Suppressor macrophage (primary cell): Measurements from ENCODE around the gene STEAP1B.

Experiments
- DNase-seq, 4 experiments: peaks; one replicate each; pipeline ENCODE4 v3.0.0-alpha.2; 2020 to 2022

STEAP1B gene

GRCh38 chr7:22429386-22429785 is 70.6 kb downstream of the STEAP1B start:
- no peak for DNase-seq

GRCh38 chr7:22427855-22428254 is 72.1 kb downstream of the STEAP1B start:
- no peak for DNase-seq

GRCh38 chr7:22427104-22427503 is 72.9 kb downstream of the STEAP1B start:
- no peak for DNase-seq

GRCh38 chr7:22426463-22427094 is 73.4 kb downstream of the STEAP1B start:
- DNase-seq = peak in 3 of 4 experiments; percentile 10 to 16 (median 15)

- no peak for DNase-seq
These were observed 74.6 kb downstream of the STEAP1B start for GRCh38 chr7:22425361-22425760.

GRCh38 chr7:22422831-22423615 is 77.0 kb downstream of the STEAP1B start:
- DNase-seq = no peak

- no peak for DNase-seq
These were observed 78.9 kb downstream of the STEAP1B start for GRCh38 chr7:22420973-22421635.

- DNase-seq = no peak
These were observed 80.0 kb downstream of the STEAP1B start for GRCh38 chr7:22420008-22420407.

- DNase-seq = no peak
These were observed 80.5 kb downstream of the STEAP1B start for GRCh38 chr7:22419488-22419887.

GRCh38 chr7:22418251-22419046 is 81.5 kb downstream of the STEAP1B start:
- no peak for DNase-seq

GRCh38 chr7:22417841-22418240 is 82.1 kb downstream of the STEAP1B start:
- no peak for DNase-seq

GRCh38 chr7:22417349-22417748 is 82.6 kb downstream of the STEAP1B start:
- no peak for DNase-seq

GRCh38 chr7:22414424-22414823 is 85.6 kb downstream of the STEAP1B start:
- no peak for DNase-seq

GRCh38 chr7:22413211-22413610 is 86.8 kb downstream of the STEAP1B start:
- DNase-seq = no peak

GRCh38 chr7:22411977-22412693 is 87.9 kb downstream of the STEAP1B start:
- no peak for DNase-seq

- DNase-seq = no peak
These were observed 93.3 kb downstream of the STEAP1B start for GRCh38 chr7:22406715-22407114.

- no peak for DNase-seq
These were observed 95.5 kb downstream of the STEAP1B start for GRCh38 chr7:22404421-22405023.

- DNase-seq = no peak
These were observed 96.6 kb downstream of the STEAP1B start for GRCh38 chr7:22403344-22403743.

- DNase-seq = no peak
These were observed 97.7 kb downstream of the STEAP1B start for GRCh38 chr7:22402250-22402649.

GRCh38 chr7:22400936-22401553 is 98.9 kb downstream of the STEAP1B start:
- no peak for DNase-seq

- DNase-seq = no peak
These were observed 99.7 kb downstream of the STEAP1B start for GRCh38 chr7:22400150-22400814.
